Natural killer cell (primary cell): ENCODE results near the gene HARS2. TPM values are rescaled to one million over a fixed set of nuclear protein-coding genes. Genes with fewer than 3 reads are reported as not detected.
"Not testable (repeated sequence)": the region's sequence is repeated elsewhere in the genome, so short reads cannot be mapped to it uniquely, and the experiment has no call there.

Source experiments
- ATAC-seq, 3 donors: fragments of 150-1000 bp in 2 of 3; fragments of 200-7000 bp in 1 of 3; cut with Tn5 transposase; 1 replicate in 1 of 3; 2 replicates in 2 of 3; pipeline ENCODE4 v1.10.0; 2021; ENCODE audit warnings: mild to moderate bottlenecking in 2 of 3, moderate library complexity in 2 of 3
- DNase-seq, 2 donors: peaks; one replicate each; pipeline versions ENCODE4 v3.0.0 to v3.0.0-alpha.2; 2013 to 2021; ENCODE audit warnings: mixed read lengths in 1 of 2
- H3K27ac ChIP-seq: one replicate; pipeline ENCODE4 v1.5.1; 2013; ENCODE audit warnings: mild to moderate bottlenecking, low read length
- H3K27me3 ChIP-seq: one replicate; pipeline ENCODE4 v1.6.1; 2013; ENCODE audit warnings: low read length; ENCODE audit not compliant: control insufficient read depth, insufficient read depth
- H3K36me3 ChIP-seq: one replicate; pipeline ENCODE4 v1.6.1; 2013; ENCODE audit warnings: low read length; ENCODE audit not compliant: control insufficient read depth, insufficient read depth
- H3K4me1 ChIP-seq: one replicate; pipeline ENCODE4 v1.6.1; 2013; ENCODE audit warnings: low read length; ENCODE audit not compliant: control insufficient read depth, insufficient read depth
- H3K4me3 ChIP-seq: one replicate; pipeline ENCODE4 v1.5.1; 2013; ENCODE audit warnings: low read length
- H3K9me3 ChIP-seq: one replicate; pipeline ENCODE4 v1.6.1; 2013; ENCODE audit warnings: low read length; ENCODE audit not compliant: control insufficient read depth, insufficient read depth
- H3K27ac Mint-ChIP-seq, 2 donors: one replicate each; pipeline ENCODE4 v1.8.0; 2022; ENCODE audit warnings: mild to moderate bottlenecking in 2 of 2, mixed read lengths in 2 of 2, moderate library complexity in 1 of 2
- H3K27me3 Mint-ChIP-seq, 2 donors: one replicate each; pipeline ENCODE4 v1.8.0; 2022; ENCODE audit warnings: low read depth in 2 of 2, mixed read lengths in 2 of 2
- H3K36me3 Mint-ChIP-seq: one replicate; pipeline ENCODE4 v1.8.0; 2022; ENCODE audit warnings: mixed read lengths
- H3K4me1 Mint-ChIP-seq, 2 donors: one replicate each; pipeline ENCODE4 v1.8.0; 2022; ENCODE audit warnings: mixed read lengths in 2 of 2
- H3K4me3 Mint-ChIP-seq: one replicate; pipeline ENCODE4 v1.8.0; 2022; ENCODE audit warnings: mild to moderate bottlenecking, moderate library complexity, mixed read lengths
- H3K9me3 Mint-ChIP-seq, 2 donors: one replicate each; pipeline ENCODE4 v1.8.0; 2022; ENCODE audit warnings: mixed read lengths in 2 of 2
- CTCF ChIP-seq: fragments of 200-600 bp; IDR thresholded peaks from one replicate; pipeline ENCODE4 v1.8.0; 2022; ENCODE audit warnings: antibody characterized with exemption
- WGBS: methylation state at CpG from one replicate; pipeline ENCODE4 v1.1.7; 2013; ENCODE audit warnings: missing lambda C conversion rate; ENCODE audit not compliant: insufficient coverage; 5-methylcytosine and 5-hydroxymethylcytosine counted together
- intact Hi-C: fragments of 100-400 bp; cut with micrococcal nuclease; formaldehyde crosslinking; loops from one replicate; pipeline ENCODE4 v1.14.2; 2022
- total RNA-seq, 4 donors: library from RNA; stranded (reverse); fragments of 120-200 nt in 1 of 4; gene quantifications; one replicate each; pipeline versions ENCODE4 v1.2.3 to v1.2.4, GENCODE V29; 2013 to 2022

HARS2 gene
- total RNA-seq, 3 donors from 2014 or later (not counting 1 experiment from before 2014, with no cell fraction given) = 42.5 to 48.4 (median 45.6) TPM

- Histone ChIP-seq H3K27me3 (no peaks in the 10 kb centered on the region), H3K36me3 (peaks cover 55% of the 10 kb centered on the region), H3K27ac (peak within 1 kb of the TSS; percentile 90), H3K9me3 (no peaks in the 10 kb centered on the region), H3K4me1 (peaks cover 21% of the 10 kb centered on the region), H3K4me3 (peak within 1 kb of the TSS; percentile 99)
- ATAC-seq (peak; percentile 95 to 97 (median 95)), DNase-seq (peak; percentile 86 to 97)
- Mint-ChIP-seq H3K4me3 (peak within 1 kb of the TSS; percentile 99), H3K36me3 (peaks cover 21% of the 10 kb centered on the region), H3K9me3 (no peaks in the 10 kb centered on the region), H3K4me1 (peaks cover 33 to 38% of the 10 kb centered on the region in 2 donors), H3K27ac (peak within 1 kb of the TSS; percentile 96), H3K27me3 (no peaks in the 10 kb centered on the region)
- TF ChIP-seq CTCF = no peak
- intact Hi-C loops = loop anchor here (1.0 to 2.0 kb wide), 5 partner anchors 17 to 263 kb away; partner anchors contain the start of genes ANKHD1, APBB3, HARS1 and HARS2
- WGBS = under 1% methylated on average over 53 of the region's 54 CpGs
Observed at GRCh38 chr5:140664359-140665119, 26.7 kb upstream of the HARS2 start, which contains the start of gene WDR55. Gene WDR55, plus strand, starts transcription at chr5:140664904. Its CDS starts 9 bp downstream, at chr5:140664913.

GRCh38 chr5:140671035-140671434 lies 20.2 kb upstream of the HARS2 start:
- H3K4me3 ChIP-seq, DNase-seq, H3K9me3 ChIP-seq, H3K27ac Mint-ChIP-seq, H3K27me3 Mint-ChIP-seq, ATAC-seq, H3K4me1 ChIP-seq, H3K27ac ChIP-seq, intact Hi-C loops, H3K9me3 Mint-ChIP-seq, H3K36me3 Mint-ChIP-seq, H3K4me3 Mint-ChIP-seq, H3K27me3 ChIP-seq: not testable (repeated sequence)
- peaks cover 21 to 28% of the 10 kb centered on the region in 2 donors for H3K4me1 Mint-ChIP-seq
- 90% methylated on average over 3 of the region's 4 CpGs for WGBS
- peaks cover 70% of the 10 kb centered on the region for H3K36me3 ChIP-seq

- DNase-seq (no peak), ATAC-seq (no peak)
- peaks cover 75% of the 10 kb centered on the region for H3K36me3 ChIP-seq
- TF ChIP-seq CTCF = no peak
- no peak overlapping the region for H3K27ac ChIP-seq
- Mint-ChIP-seq H3K4me1 (peaks cover 15 to 22% of the 10 kb centered on the region in 2 donors), H3K9me3 (no peaks in the 10 kb centered on the region), H3K4me3 (no peak overlapping the region), H3K27me3 (no peaks in the 10 kb centered on the region), H3K27ac (peak overlapping the region in 1 of 2 donors; percentile 16), H3K36me3 (peaks cover 7% of the 10 kb centered on the region)
- H3K4me1 ChIP-seq = no peaks in the 10 kb centered on the region
- H3K9me3 ChIP-seq = no peaks in the 10 kb centered on the region
- no peaks in the 10 kb centered on the region for H3K27me3 ChIP-seq
- no peak overlapping the region for H3K4me3 ChIP-seq
- intact Hi-C loops = no loop called here
- over 99% methylated on average over 6 of the region's 7 CpGs for WGBS
Observed at GRCh38 chr5:140671472-140672125, 19.7 kb upstream of the HARS2 start.
